Middle frontal gyrus (tissue), 1 donor: ENCODE data around the gene CREB5.

Experiments used
- DNase-seq: peaks from one replicate; pipeline ENCODE4 v3.0.0-alpha.2; 2015; ENCODE audit warnings: low spot score; ENCODE audit errors: extremely low spot score

Gene CREB5

GRCh38 chr7:28706584-28706983 is 294.3 kb downstream of the CREB5 start:
- DNase-seq, result no peak

DNA sequence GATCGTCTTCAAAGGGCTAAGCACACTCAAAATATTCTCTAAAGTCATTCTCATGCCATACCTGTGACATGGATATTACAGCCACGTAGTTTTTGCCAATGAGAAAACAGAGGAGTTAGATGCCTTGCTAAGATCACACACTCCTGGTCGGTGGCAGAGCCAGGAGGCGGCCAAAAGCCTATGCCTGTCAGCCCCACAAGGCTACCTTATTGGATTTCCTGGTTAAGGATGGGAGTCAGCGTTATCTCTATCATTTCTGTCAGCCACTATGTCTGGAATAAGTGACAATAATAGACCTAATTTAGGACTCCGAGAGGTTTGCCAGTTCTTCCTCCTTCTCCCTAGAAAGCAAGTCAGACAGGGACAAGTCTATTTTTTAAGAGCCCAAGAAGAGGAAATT is 295.0 kb downstream of the CREB5 start:
- DNase-seq, result no peak

- peak; percentile 54 for DNase-seq
Measured at GRCh38 chr7:28708033-28708951, 296.0 kb downstream of the CREB5 start.

GRCh38 chr7:28709748-28710147 is 297.4 kb downstream of the CREB5 start:
- DNase-seq, result no peak

DNA sequence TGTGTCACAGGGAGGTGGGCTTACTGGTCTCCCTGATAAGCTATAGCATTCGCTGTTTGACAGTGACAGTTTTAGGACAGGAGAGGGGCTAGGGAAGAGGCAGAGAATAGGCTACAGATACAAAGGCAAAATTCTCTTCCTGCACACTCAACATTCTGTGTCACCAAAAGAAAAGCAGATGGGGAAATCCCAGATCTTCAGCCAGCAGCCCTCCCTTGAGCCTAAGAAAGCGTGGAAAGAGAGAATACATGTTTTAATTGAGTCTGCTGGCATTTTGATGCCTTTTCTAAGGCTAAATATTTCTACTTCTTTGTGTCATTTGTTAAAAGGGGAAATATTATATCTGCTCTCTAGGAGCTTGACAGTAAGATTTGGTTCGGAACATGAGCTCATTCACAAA is 298.8 kb downstream of the CREB5 start:
- DNase-seq, result no peak

DNA sequence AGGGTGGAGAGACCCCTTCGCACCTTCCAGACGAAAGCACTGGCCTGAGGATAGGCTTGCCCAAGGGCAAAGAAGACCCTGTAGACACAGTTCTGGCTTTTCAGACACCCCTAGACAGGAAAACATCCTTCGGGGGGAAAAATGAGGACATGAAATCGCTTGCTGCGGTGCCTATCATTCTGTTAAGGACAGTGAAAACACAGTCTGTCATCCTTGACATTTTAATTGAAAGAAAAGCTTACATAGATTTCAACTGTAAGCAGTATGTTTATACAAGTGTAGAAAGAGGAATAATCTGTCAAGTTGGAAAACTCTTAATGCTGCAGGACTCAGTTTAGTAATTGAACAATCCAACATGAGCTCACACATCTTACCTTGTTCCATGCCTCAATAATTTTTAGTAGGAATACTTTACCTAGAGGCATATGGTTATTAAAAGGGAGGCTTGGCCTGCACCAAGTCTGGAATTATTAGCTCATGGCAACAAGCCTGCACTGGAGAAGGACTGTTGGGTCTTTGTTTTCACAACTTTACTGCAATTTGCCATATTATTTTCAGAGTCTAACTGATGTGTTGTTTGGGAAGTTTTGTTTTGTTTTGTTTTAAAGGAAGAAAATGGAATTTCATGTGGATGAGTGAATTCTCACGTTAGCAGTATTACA is 302.3 kb downstream of the CREB5 start:
- no peak for DNase-seq

- DNase-seq, result no peak
Measured at GRCh38 chr7:28717445-28718054, 305.2 kb downstream of the CREB5 start.

GRCh38 chr7:28718055-28718481 is 305.8 kb downstream of the CREB5 start:
- no peak for DNase-seq

DNA sequence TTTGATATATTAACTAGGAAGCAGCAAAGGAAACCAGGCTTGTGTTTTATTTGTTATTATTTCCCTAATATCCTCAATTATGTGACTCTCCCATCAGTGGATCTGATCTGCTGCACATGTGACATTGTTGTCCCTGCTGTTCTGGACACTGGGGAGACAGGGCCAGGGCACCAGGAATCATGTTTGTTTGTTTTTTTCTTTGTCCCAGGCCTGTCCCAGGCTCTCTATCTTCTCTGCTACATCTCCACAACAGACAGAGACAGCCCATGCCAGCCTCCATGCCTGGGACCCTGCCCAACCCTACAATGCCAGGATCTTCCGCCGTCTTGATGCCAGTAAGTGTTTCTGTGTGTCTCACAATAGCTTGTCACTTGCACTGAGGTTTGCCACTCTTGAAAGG is 306.2 kb downstream of the CREB5 start:
- DNase-seq, result no peak

- no peak for DNase-seq
Measured at GRCh38 chr7:28722684-28723083, 310.4 kb downstream of the CREB5 start.

DNA sequence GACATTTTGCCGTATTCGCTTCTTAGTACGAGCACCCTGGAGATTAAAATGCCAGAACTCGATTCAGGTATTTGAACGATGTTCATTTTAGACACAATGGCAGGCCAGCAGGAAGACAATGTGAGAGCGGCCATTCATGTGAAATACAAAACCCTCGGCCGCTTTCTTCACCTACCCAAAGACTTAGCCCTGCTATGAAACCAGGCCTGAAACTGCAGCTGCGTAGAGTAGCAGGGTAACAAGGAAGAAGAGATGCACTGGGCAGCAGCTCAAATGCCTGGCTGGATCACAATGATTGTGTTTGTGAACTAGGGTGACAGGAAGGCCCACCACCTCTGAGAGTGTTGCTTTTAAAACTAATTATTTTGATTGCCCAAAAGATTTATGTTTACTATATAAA is 311.0 kb downstream of the CREB5 start:
- DNase-seq, result no peak

GRCh38 chr7:28724563-28724962 is 312.2 kb downstream of the CREB5 start:
- no peak for DNase-seq

DNA sequence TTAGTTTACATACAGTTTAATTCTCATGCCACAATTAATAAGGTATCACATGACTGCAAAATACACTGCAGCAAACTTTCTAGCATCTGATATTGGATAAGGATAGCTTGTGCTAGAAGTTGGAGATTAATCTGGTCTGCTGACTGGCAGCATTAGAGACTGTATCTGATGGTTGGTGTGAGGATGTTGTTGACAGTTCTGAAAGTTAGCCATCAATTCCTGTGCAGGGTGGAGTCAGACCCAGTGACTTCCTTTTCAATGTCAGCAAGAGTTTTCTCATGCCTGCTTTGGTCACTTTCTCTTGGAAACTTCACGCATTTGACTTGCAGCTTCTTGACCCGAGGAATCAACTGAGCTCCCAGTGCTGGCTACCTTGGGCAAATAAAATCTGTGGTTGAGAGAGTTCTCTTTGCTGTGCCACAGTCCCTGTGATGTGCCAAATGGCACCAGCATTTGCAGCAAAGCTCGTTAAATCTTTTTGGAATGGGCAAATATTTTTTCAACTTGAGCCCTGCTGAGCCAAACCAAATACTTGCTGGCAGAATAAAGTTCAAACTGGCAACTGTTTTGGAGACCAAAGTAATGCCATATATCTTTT is 312.8 kb downstream of the CREB5 start:
- no peak for DNase-seq

GRCh38 chr7:28725911-28726310 is 313.6 kb downstream of the CREB5 start:
- DNase-seq, result no peak

- DNase-seq, result no peak
Measured at GRCh38 chr7:28726555-28726954, 314.2 kb downstream of the CREB5 start.

DNA sequence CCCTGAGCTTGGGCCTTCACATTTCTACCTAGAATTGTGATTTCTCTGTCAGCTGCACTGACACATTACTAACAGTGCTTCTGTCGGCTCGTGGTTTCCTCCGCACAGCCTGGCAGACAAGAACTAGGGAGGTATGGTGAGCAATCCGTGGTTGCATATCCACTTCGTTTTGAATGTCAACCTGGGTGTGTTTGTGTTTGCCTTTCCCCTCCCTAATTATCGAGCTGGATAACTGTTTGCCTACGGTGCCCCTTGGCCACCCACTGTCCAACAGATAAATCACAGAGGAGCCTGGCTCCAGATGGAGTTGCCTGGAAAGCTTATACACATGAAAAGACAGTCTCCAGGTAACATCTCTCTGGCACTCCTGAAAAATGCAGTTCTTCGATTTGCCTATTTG is 317.0 kb downstream of the CREB5 start:
- no peak for DNase-seq

GRCh38 chr7:28729727-28730126 is 317.4 kb downstream of the CREB5 start:
- no peak for DNase-seq

GRCh38 chr7:28731092-28731658 is 318.9 kb downstream of the CREB5 start:
- no peak for DNase-seq

DNA sequence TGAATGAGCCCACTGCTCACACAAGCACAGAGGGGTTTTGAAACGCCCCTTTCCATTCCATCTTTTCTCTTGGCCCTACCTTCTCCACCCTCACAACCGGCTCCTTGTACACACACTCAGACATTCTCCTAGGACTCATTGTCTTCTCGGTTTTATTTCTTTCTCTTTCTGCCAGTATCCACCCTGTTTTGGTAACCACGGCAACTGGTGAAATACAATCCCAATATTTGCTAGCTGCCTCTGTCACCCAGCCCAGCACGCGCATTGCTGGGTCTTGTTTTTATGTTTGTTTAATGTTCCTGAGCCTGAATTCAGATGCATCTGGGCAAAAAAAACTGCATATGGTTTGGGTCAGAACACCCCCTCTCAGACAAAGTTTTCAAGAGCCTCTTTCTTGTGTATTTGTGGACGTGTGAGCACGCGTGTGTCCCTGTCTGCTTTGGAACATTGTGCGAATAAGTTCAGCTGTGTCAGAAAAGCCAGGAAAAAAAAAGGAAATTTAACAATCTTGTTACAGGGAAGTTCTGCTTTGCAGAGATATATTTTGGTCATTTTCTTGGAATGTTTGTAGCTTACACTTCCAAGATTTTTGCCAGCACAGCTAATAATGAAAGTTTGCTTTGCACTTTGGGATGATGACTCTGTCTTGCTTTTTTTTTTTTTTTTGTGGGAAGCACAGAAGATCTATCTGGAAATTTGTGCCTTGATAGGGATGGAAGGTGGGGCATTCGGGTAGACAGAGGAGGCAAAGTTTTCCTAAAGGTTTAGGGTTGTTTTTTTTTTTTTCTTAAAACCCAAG is 320.0 kb downstream of the CREB5 start:
- DNase-seq, result no peak

- DNase-seq, result no peak
Measured at GRCh38 chr7:28733035-28733434, 320.7 kb downstream of the CREB5 start.

GRCh38 chr7:28738412-28738811 is 326.1 kb downstream of the CREB5 start:
- no peak for DNase-seq
